H1 (cell line): Measurements from ENCODE around the gene CUL9. TPM values are rescaled to one million over a fixed set of nuclear protein-coding genes. Genes with fewer than 3 reads are reported as not detected.

ENCODE experiments used
- ASH2L ChIP-seq: fragments of 200-600, 300-600 bp; sonication (generic); IDR thresholded peaks from one replicate; pipeline ENCODE4 v1.7.1; 2017; ENCODE audit warnings: low read length
- GABPA ChIP-seq: IDR thresholded peaks from 2 replicates; pipeline ENCODE4 v1.6.1; 2011; ENCODE audit warnings: mild to moderate bottlenecking, low read length, moderate library complexity, borderline replicate concordance; ENCODE audit not compliant: insufficient read depth
- KDM1A ChIP-seq: fragments of 200-600, 300-600 bp; sonication (generic); IDR thresholded peaks from 2 replicates; pipeline ENCODE4 v1.7.1; 2016; ENCODE audit warnings: mild to moderate bottlenecking, low read length, borderline replicate concordance
- RFX5 ChIP-seq: IDR thresholded peaks from 2 replicates; pipeline ENCODE4 v1.6.1; 2011; ENCODE audit warnings: low read depth, low read length, improper control_type of control experiment, borderline replicate concordance
- SAP30 ChIP-seq: fragments of 300-600 bp; sonication (generic); IDR thresholded peaks from 2 replicates; pipeline ENCODE4 v1.7.1; 2012; ENCODE audit warnings: low read length, moderate library complexity, mild to moderate bottlenecking, inconsistent platforms; ENCODE audit not compliant: insufficient read depth, insufficient replicate concordance
- polyA plus RNA-seq, 7 experiments: library from polyadenylated mRNA; depleted of rRNA in 3 of 7; stranded (reverse) in 5 of 7; unstranded in 2 of 7; fragments of >200 nt in 5 of 7; fragments of 200-250 nt in 2 of 7; gene quantifications; 1 replicate in 5 of 7; 2 replicates in 1 of 7; 4 replicates in 1 of 7; pipeline versions ENCODE4 v1.2.1 to v1.2.3, GENCODE V29; 2011 to 2013; ENCODE audit warnings: missing spikeins in 2 of 7, mixed read lengths in 2 of 7
- total RNA-seq: library from RNA; stranded (reverse); fragmentation: NEBNext Ultra II Directional; extraction: Animal tissue kit (Norgen Biotek cat#: 25700); gene quantifications from 2 replicates; pipeline ENCODE4 v1.2.1, GENCODE V29; 2021

The CUL9 gene
- total and polyA plus RNA-seq, 2 of the 8 experiments (the other 6 are each of a cell fraction or from before 2014, with no cell fraction given) = 7.7 to 9.8 TPM

GRCh38 chr6:43229803-43230620 is 48.0 kb downstream of the CUL9 start (continued):
- TF ChIP-seq RFX5 (no peak), KDM1A (no peak), ASH2L (no peak), GABPA (no peak), SAP30 (no peak)
